ENCODE measurements around the gene C5AR1. TPM values are rescaled to one million over a fixed set of nuclear protein-coding genes. Genes with fewer than 3 reads are reported as not detected.

C5AR1 gene
- total and polyA plus RNA-seq, 9 of the 15 experiments (the other 6 are each of a cell fraction or from before 2014, with no cell fraction given): 0.06 to 1.6 (median 0.28) TPM; not detected in 3

DNA sequence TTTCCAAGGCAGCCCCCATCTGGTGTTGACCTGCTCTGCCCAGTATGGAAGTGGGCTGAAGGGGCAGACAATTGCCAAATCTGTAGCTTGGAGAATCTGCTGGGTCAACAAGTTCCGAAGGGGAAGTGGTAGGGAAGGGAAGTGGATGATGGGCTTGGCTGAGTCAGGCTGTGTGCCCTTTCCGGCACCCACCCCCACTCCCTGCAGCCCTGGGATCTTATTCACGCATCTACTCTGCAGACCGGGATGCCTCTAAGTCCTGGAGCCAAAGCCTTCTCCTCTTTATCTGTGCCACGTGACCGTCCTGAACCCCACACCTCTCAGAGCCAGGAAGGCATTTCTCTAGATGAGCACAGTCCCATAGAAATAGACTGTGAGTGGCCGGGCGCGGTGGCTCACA lies 14.8 kb downstream of the C5AR1 start (continued):
- TF ChIP-seq NFIX (CRISPR knock-in tag; IDR thresholded peaks at IDR 0.05; ENCODE audit: low read depth): no peak
- no peak for TF ChIP-seq MYC (IDR thresholded peaks at IDR 0.05; ENCODE audit: low read depth, low read length)
- TF ChIP-seq MYC (CRISPR knock-in tag; IDR thresholded peaks at IDR 0.05; ENCODE audit: borderline replicate concordance, low read depth): no peak
- TF ChIP-seq, protein P1, sequence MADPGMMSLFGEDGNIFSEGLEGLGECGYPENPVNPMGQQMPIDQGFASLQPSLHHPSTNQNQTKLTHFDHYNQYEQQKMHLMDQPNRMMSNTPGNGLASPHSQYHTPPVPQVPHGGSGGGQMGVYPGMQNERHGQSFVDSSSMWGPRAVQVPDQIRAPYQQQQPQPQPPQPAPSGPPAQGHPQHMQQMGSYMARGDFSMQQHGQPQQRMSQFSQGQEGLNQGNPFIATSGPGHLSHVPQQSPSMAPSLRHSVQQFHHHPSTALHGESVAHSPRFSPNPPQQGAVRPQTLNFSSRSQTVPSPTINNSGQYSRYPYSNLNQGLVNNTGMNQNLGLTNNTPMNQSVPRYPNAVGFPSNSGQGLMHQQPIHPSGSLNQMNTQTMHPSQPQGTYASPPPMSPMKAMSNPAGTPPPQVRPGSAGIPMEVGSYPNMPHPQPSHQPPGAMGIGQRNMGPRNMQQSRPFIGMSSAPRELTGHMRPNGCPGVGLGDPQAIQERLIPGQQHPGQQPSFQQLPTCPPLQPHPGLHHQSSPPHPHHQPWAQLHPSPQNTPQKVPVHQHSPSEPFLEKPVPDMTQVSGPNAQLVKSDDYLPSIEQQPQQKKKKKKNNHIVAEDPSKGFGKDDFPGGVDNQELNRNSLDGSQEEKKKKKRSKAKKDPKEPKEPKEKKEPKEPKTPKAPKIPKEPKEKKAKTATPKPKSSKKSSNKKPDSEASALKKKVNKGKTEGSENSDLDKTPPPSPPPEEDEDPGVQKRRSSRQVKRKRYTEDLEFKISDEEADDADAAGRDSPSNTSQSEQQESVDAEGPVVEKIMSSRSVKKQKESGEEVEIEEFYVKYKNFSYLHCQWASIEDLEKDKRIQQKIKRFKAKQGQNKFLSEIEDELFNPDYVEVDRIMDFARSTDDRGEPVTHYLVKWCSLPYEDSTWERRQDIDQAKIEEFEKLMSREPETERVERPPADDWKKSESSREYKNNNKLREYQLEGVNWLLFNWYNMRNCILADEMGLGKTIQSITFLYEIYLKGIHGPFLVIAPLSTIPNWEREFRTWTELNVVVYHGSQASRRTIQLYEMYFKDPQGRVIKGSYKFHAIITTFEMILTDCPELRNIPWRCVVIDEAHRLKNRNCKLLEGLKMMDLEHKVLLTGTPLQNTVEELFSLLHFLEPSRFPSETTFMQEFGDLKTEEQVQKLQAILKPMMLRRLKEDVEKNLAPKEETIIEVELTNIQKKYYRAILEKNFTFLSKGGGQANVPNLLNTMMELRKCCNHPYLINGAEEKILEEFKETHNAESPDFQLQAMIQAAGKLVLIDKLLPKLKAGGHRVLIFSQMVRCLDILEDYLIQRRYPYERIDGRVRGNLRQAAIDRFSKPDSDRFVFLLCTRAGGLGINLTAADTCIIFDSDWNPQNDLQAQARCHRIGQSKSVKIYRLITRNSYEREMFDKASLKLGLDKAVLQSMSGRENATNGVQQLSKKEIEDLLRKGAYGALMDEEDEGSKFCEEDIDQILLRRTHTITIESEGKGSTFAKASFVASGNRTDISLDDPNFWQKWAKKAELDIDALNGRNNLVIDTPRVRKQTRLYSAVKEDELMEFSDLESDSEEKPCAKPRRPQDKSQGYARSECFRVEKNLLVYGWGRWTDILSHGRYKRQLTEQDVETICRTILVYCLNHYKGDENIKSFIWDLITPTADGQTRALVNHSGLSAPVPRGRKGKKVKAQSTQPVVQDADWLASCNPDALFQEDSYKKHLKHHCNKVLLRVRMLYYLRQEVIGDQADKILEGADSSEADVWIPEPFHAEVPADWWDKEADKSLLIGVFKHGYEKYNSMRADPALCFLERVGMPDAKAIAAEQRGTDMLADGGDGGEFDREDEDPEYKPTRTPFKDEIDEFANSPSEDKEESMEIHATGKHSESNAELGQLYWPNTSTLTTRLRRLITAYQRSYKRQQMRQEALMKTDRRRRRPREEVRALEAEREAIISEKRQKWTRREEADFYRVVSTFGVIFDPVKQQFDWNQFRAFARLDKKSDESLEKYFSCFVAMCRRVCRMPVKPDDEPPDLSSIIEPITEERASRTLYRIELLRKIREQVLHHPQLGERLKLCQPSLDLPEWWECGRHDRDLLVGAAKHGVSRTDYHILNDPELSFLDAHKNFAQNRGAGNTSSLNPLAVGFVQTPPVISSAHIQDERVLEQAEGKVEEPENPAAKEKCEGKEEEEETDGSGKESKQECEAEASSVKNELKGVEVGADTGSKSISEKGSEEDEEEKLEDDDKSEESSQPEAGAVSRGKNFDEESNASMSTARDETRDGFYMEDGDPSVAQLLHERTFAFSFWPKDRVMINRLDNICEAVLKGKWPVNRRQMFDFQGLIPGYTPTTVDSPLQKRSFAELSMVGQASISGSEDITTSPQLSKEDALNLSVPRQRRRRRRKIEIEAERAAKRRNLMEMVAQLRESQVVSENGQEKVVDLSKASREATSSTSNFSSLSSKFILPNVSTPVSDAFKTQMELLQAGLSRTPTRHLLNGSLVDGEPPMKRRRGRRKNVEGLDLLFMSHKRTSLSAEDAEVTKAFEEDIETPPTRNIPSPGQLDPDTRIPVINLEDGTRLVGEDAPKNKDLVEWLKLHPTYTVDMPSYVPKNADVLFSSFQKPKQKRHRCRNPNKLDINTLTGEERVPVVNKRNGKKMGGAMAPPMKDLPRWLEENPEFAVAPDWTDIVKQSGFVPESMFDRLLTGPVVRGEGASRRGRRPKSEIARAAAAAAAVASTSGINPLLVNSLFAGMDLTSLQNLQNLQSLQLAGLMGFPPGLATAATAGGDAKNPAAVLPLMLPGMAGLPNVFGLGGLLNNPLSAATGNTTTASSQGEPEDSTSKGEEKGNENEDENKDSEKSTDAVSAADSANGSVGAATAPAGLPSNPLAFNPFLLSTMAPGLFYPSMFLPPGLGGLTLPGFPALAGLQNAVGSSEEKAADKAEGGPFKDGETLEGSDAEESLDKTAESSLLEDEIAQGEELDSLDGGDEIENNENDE (IDR thresholded peaks at IDR 0.05; ENCODE audit: low read depth, low read length): no peak
- no peak for TF ChIP-seq SMARCB1 (IDR thresholded peaks at IDR 0.05; ENCODE audit: insufficient read length, low read depth)
- no peak for TF ChIP-seq YY1 (IDR thresholded peaks at IDR 0.05; ENCODE audit: borderline replicate concordance in 1 of 3, control insufficient read depth in 1 of 3, extremely low read depth in 1 of 3, insufficient read depth in 3 of 3, insufficient read length in 1 of 3, insufficient replicate concordance in 2 of 3, low read depth in 1 of 3, low read length in 2 of 3)
- TF ChIP-seq, protein P2, sequence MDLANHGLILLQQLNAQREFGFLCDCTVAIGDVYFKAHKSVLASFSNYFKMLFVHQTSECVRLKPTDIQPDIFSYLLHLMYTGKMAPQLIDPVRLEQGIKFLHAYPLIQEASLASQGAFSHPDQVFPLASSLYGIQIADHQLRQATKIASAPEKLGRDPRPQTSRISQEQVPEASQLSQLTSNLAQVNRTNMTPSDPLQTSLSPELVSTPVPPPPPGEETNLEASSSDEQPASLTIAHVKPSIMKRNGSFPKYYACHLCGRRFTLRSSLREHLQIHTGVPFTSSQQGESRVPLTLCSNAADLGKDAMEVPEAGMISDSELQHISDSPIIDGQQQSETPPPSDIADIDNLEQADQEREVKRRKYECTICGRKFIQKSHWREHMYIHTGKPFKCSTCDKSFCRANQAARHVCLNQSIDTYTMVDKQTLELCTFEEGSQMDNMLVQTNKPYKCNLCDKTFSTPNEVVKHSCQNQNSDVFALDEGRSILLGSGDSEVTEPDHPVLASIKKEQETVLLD (IDR thresholded peaks at IDR 0.05): no peak
- TF ChIP-seq LCOR (CRISPR knock-in tag; IDR thresholded peaks at IDR 0.05): no peak
- TF ChIP-seq, protein P3, sequence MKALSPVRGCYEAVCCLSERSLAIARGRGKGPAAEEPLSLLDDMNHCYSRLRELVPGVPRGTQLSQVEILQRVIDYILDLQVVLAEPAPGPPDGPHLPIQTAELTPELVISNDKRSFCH (CRISPR knock-in tag; IDR thresholded peaks at IDR 0.05): no peak
- TF ChIP-seq, protein P3 (tag; IDR thresholded peaks at IDR 0.05): no peak
- TF ChIP-seq, protein P4, sequence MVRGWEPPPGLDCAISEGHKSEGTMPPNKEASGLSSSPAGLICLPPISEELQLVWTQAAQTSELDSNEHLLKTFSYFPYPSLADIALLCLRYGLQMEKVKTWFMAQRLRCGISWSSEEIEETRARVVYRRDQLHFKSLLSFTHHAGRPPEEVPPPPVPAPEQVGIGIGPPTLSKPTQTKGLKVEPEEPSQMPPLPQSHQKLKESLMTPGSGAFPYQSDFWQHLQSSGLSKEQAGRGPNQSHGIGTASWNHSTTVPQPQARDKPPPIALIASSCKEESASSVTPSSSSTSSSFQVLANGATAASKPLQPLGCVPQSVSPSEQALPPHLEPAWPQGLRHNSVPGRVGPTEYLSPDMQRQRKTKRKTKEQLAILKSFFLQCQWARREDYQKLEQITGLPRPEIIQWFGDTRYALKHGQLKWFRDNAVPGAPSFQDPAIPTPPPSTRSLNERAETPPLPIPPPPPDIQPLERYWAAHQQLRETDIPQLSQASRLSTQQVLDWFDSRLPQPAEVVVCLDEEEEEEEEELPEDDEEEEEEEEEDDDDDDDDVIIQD (CRISPR knock-in tag; IDR thresholded peaks at IDR 0.05): no peak
- no peak for TF ChIP-seq ZSCAN29 (IDR thresholded peaks at IDR 0.05)

Measured in K562 (cell line).